Right lobe of liver (tissue), 4 donors: Measurements from ENCODE around the gene WNT8B.

ENCODE experiments used
- POLR2A ChIP-seq: fragments of 450-650 bp; IDR thresholded peaks from one replicate; pipeline ENCODE4 v1.6.1; 2017; ENCODE audit warnings: antibody characterized with exemption, mild to moderate bottlenecking
- TF ChIP-seq, protein P1 (sequence below), 4 donors: fragments of 200-600 bp in 3 of 4; fragments of 450-650 bp in 1 of 4; IDR thresholded peaks; one replicate each; pipeline versions ENCODE4 v1.5.1 to v1.8.0; 2016 to 2022; ENCODE audit warnings: antibody characterized with exemption in 4 of 4, mild to moderate bottlenecking in 2 of 4
- donor health status: DM: no; HTN: no; CAD: no.
- donor health status: DM: no; HTN: no; CAD: no.
- donor health status: DM: no; HTN: yes; CAD: no.

DNA sequence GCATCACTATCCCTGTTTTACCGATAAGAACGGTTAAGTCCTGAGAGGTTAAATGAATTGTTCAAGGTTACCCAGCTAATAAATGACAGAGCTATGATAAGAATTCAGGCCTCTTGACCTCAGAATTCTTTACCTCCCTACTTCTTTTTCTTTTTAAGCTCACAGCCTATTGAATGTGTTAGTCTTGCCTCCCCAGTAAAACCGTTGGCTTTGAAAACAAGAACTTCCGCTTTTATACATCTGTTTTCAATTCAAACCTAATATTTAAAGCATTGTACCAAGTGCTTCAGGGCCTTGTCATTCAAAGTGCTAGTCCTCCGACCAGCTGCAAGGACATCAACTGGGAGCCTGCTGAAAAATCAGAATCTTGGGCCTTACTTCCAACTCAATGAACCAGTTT, 41.3 kb downstream of the WNT8B start:
- TF ChIP-seq, protein P1, sequence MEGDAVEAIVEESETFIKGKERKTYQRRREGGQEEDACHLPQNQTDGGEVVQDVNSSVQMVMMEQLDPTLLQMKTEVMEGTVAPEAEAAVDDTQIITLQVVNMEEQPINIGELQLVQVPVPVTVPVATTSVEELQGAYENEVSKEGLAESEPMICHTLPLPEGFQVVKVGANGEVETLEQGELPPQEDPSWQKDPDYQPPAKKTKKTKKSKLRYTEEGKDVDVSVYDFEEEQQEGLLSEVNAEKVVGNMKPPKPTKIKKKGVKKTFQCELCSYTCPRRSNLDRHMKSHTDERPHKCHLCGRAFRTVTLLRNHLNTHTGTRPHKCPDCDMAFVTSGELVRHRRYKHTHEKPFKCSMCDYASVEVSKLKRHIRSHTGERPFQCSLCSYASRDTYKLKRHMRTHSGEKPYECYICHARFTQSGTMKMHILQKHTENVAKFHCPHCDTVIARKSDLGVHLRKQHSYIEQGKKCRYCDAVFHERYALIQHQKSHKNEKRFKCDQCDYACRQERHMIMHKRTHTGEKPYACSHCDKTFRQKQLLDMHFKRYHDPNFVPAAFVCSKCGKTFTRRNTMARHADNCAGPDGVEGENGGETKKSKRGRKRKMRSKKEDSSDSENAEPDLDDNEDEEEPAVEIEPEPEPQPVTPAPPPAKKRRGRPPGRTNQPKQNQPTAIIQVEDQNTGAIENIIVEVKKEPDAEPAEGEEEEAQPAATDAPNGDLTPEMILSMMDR (IDR thresholded peaks at IDR 0.05): no peak
- no peak for TF ChIP-seq POLR2A
